T-cell (primary cell): Measurements from ENCODE around the gene FRYL. TPM values are rescaled to one million over a fixed set of nuclear protein-coding genes. Genes with fewer than 3 reads are reported as not detected.

ENCODE experiments used
- ATAC-seq, 4 experiments: fragments of 200-7000 bp in 3 of 4; fragments of 150-1000 bp in 1 of 4; cut with Tn5 transposase; replicated peaks in 1 of 4; 1 replicate in 3 of 4; 2 replicates in 1 of 4; pipeline ENCODE4 v1.10.0; 2021; ENCODE audit warnings: moderate library complexity in 3 of 4, mild to moderate bottlenecking in 2 of 4, moderate number of reproducible peaks in 1 of 4
- CTCF ChIA-PET, 2 donors: fragments of 300-600 bp; sonication (Branson Sonifier 250); formaldehyde crosslinking; loops; one replicate each; lab custom pipeline; 2022; ENCODE audit warnings: antibody characterized with exemption in 2 of 2; lab: Charles Lee
- POLR2A ChIA-PET, 2 donors: fragments of 300-600 bp; sonication (Branson Sonifier 250); formaldehyde crosslinking; loops; one replicate each; lab custom pipeline; 2022; ENCODE audit warnings: antibody characterized with exemption in 2 of 2; lab: Charles Lee
- DNase-seq, 35 experiments: peaks; one replicate each; pipeline versions ENCODE4 v3.0.0 to v3.0.0-alpha.2; 2013 to 2023
- H3K27ac ChIP-seq: one replicate; pipeline ENCODE4 v1.5.1; 2013; ENCODE audit warnings: low read length
- H3K27me3 ChIP-seq, 2 experiments: replicated peaks in 1 of 2; 1 replicate in 1 of 2; 2 replicates in 1 of 2; pipeline versions ENCODE4 v1.6.1 to v1.7.0; 2013; ENCODE audit warnings: low read length in 1 of 2, mixed read lengths in 1 of 2; ENCODE audit not compliant: control insufficient read depth in 2 of 2, insufficient read depth in 2 of 2; ENCODE audit errors: extremely low read depth in 1 of 2
- H3K36me3 ChIP-seq, 2 donors: 1 replicate in 1 of 2; 2 replicates in 1 of 2; pipeline versions ENCODE4 v1.6.1 to v1.7.0; 2013; ENCODE audit warnings: low read length in 1 of 2; ENCODE audit not compliant: control insufficient read depth in 2 of 2, insufficient read depth in 1 of 2; ENCODE audit errors: extremely low read depth in 1 of 2
- H3K4me1 ChIP-seq, 2 experiments: 1 replicate in 1 of 2; 2 replicates in 1 of 2; pipeline versions ENCODE4 v1.6.1 to v1.7.0; 2013; ENCODE audit warnings: low read length in 2 of 2, mixed read lengths in 1 of 2; ENCODE audit not compliant: insufficient read depth in 2 of 2, control insufficient read depth in 1 of 2; ENCODE audit errors: extremely low read depth in 1 of 2
- H3K4me3 ChIP-seq, 2 donors: 1 replicate in 1 of 2; 2 replicates in 1 of 2; pipeline versions ENCODE4 v1.5.1 to v1.7.0; 2013; ENCODE audit warnings: mild to moderate bottlenecking in 2 of 2, low read length in 1 of 2, moderate library complexity in 1 of 2; ENCODE audit not compliant: control insufficient read depth in 1 of 2; ENCODE audit errors: extremely low read depth in 1 of 2
- H3K9me3 ChIP-seq: 2 replicates; pipeline ENCODE4 v1.7.0; 2013
- H3K27ac Mint-ChIP-seq, 2 donors: one replicate each; pipeline ENCODE4 v1.8.0; 2020 to 2021; ENCODE audit warnings: mild to moderate bottlenecking in 2 of 2, mixed read lengths in 2 of 2
- H3K27me3 Mint-ChIP-seq, 2 donors: one replicate each; pipeline ENCODE4 v1.8.0; 2021 to 2022; ENCODE audit warnings: mixed read lengths in 2 of 2
- H3K36me3 Mint-ChIP-seq: one replicate; pipeline ENCODE4 v1.8.0; 2021; ENCODE audit warnings: mixed read lengths
- H3K4me1 Mint-ChIP-seq, 3 donors: one replicate each; pipeline ENCODE4 v1.8.0; 2020 to 2022; ENCODE audit warnings: mixed read lengths in 3 of 3, mild to moderate bottlenecking in 1 of 3
- H3K4me3 Mint-ChIP-seq, 3 donors: one replicate each; pipeline ENCODE4 v1.8.0; 2020 to 2022; ENCODE audit warnings: mild to moderate bottlenecking in 3 of 3, mixed read lengths in 3 of 3, moderate library complexity in 3 of 3
- H3K9me3 Mint-ChIP-seq, 3 donors: one replicate each; pipeline ENCODE4 v1.8.0; 2020 to 2022; ENCODE audit warnings: mixed read lengths in 3 of 3
- WGBS: methylation state at CpG from one replicate; pipeline ENCODE4 v1.1.5; 2013; ENCODE audit warnings: missing lambda C conversion rate; ENCODE audit not compliant: insufficient coverage; 5-methylcytosine and 5-hydroxymethylcytosine counted together
- total RNA-seq, 35 experiments: library from RNA in 6 of 35; stranded (reverse) in 6 of 35; fragments of 120-200 nt in 1 of 35; gene quantifications; one replicate each; pipeline versions ENCODE4 v1.2.1 to v1.2.4 and lab custom pipeline; 2013 to 2026

Gene FRYL
- total RNA-seq, 5 donors from 2014 or later (not counting 1 experiment from before 2014, with no cell fraction given): 86.3 to 143 (median 111) TPM

GRCh38 chr4:48634688-48635308 lies 145.3 kb downstream of the FRYL start:
- H3K4me3 ChIP-seq: no peak overlapping the region
- ChIA-PET CTCF (interaction anchor here in 1 of 2 donors (1.1 kb wide), 1 partner anchor 15 kb away, joined by 3 read pairs; no protein-coding TSS in a partner anchor), POLR2A (interaction anchor here in 1 of 2 donors (0.6 kb wide), 1 partner anchor 289 kb away, joined by 8 read pairs; no protein-coding TSS in a partner anchor)
- Mint-ChIP-seq H3K9me3 (peaks cover 0 to 6% (median 1%) of the 10 kb centered on the region in 3 donors), H3K27ac (no peak overlapping the region), H3K27me3 (no peaks in the 10 kb centered on the region), H3K36me3 (peaks cover 16% of the 10 kb centered on the region), H3K4me1 (peaks cover 14 to 28% (median 27%) of the 10 kb centered on the region in 3 donors), H3K4me3 (no peak overlapping the region)
- peaks cover 0 to 2% of the 10 kb centered on the region in 2 donors for H3K36me3 ChIP-seq
- ATAC-seq (no peak), DNase-seq (no peak)
- no peaks in the 10 kb centered on the region for H3K27me3 ChIP-seq
- WGBS: 100% methylated on average over 1 of the region's 2 CpGs
- H3K4me1 ChIP-seq: peaks cover 0 to 7% of the 10 kb centered on the region in 2 experiments
- no peaks in the 10 kb centered on the region for H3K9me3 ChIP-seq
- H3K27ac ChIP-seq: no peak overlapping the region

GRCh38 chr4:48633657-48634056 lies 146.4 kb downstream of the FRYL start:
- DNase-seq (no peak), ATAC-seq (no peak)
- Mint-ChIP-seq H3K9me3 (peaks cover 0 to 2% (median 0%) of the 10 kb centered on the region in 3 donors), H3K36me3 (peaks cover 5% of the 10 kb centered on the region), H3K27ac (no peak overlapping the region), H3K4me3 (no peak overlapping the region), H3K4me1 (peaks cover 12 to 25% (median 21%) of the 10 kb centered on the region in 3 donors), H3K27me3 (no peaks in the 10 kb centered on the region)
- ChIA-PET POLR2A (interaction anchor here in 1 of 2 donors (0.5 kb wide), 1 partner anchor 106 kb away, joined by 8 read pairs; no protein-coding TSS in a partner anchor), CTCF (no interaction called here)
- Histone ChIP-seq H3K27ac (no peak overlapping the region), H3K4me1 (peaks cover 0 to 7% of the 10 kb centered on the region in 2 experiments), H3K9me3 (no peaks in the 10 kb centered on the region), H3K4me3 (no peak overlapping the region), H3K36me3 (peaks cover 0 to 2% of the 10 kb centered on the region in 2 donors), H3K27me3 (no peaks in the 10 kb centered on the region)
- WGBS: 100% methylated on average over 1 of the region's 1 CpG

GRCh38 chr4:48629458-48629857 lies 150.6 kb downstream of the FRYL start:
- Histone ChIP-seq H3K4me1 (no peaks in the 10 kb centered on the region), H3K27me3 (no peaks in the 10 kb centered on the region), H3K4me3 (no peak overlapping the region), H3K9me3 (no peaks in the 10 kb centered on the region), H3K27ac (no peak overlapping the region), H3K36me3 (peaks cover 0 to 2% of the 10 kb centered on the region in 2 donors)
- no peak overlapping the region for H3K4me3 Mint-ChIP-seq
- H3K27ac Mint-ChIP-seq: no peak overlapping the region
- ATAC-seq (no peak), DNase-seq (no peak)
- H3K27me3 Mint-ChIP-seq: no peaks in the 10 kb centered on the region
- ChIA-PET POLR2A (interaction anchor here in 1 of 2 donors (0.5 kb wide), 1 partner anchor 408 kb away, joined by 4 read pairs; no protein-coding TSS in a partner anchor), CTCF (no interaction called here)
- no peaks in the 10 kb centered on the region for H3K9me3 Mint-ChIP-seq
- H3K4me1 Mint-ChIP-seq: peaks cover 4 to 10% (median 9%) of the 10 kb centered on the region in 3 donors
- WGBS: no CpG with 5 or more reads among the region's 2 CpGs
- H3K36me3 Mint-ChIP-seq: peaks cover 8% of the 10 kb centered on the region

GRCh38 chr4:48623182-48623780 lies 156.8 kb downstream of the FRYL start:
- Mint-ChIP-seq H3K27me3 (no peaks in the 10 kb centered on the region), H3K27ac (no peak overlapping the region), H3K4me1 (peaks cover 6 to 13% (median 7%) of the 10 kb centered on the region in 3 donors), H3K9me3 (no peaks in the 10 kb centered on the region), H3K4me3 (no peak overlapping the region), H3K36me3 (peaks cover 43% of the 10 kb centered on the region)
- Histone ChIP-seq H3K9me3 (no peaks in the 10 kb centered on the region), H3K27ac (no peak overlapping the region), H3K36me3 (peaks cover 3 to 28% of the 10 kb centered on the region in 2 donors), H3K27me3 (no peaks in the 10 kb centered on the region), H3K4me3 (no peak overlapping the region), H3K4me1 (no peaks in the 10 kb centered on the region)
- no peak for ATAC-seq
- POLR2A ChIA-PET: no interaction called here
- DNase-seq: no peak
- CTCF ChIA-PET: interaction anchor here in 1 of 2 donors (0.6 kb wide), 1 partner anchor 322 kb away, joined by 3 read pairs; no protein-coding TSS in a partner anchor
- 93% methylated on average over 2 of the region's 5 CpGs for WGBS

GRCh38 chr4:48620831-48621230 lies 159.2 kb downstream of the FRYL start:
- H3K36me3 ChIP-seq: peaks cover 8 to 40% of the 10 kb centered on the region in 2 donors
- WGBS: no CpG with 5 or more reads among the region's 2 CpGs
- Mint-ChIP-seq H3K27me3 (no peaks in the 10 kb centered on the region), H3K27ac (no peak overlapping the region), H3K9me3 (no peaks in the 10 kb centered on the region), H3K4me3 (no peak overlapping the region), H3K36me3 (peaks cover 62% of the 10 kb centered on the region), H3K4me1 (peaks cover 6 to 13% (median 7%) of the 10 kb centered on the region in 3 donors)
- CTCF ChIA-PET: interaction anchor here in 1 of 2 donors (1.5 kb wide), 1 partner anchor 14 kb away, joined by 3 read pairs; no protein-coding TSS in a partner anchor
- POLR2A ChIA-PET: no interaction called here
- no peak for ATAC-seq
- DNase-seq: no peak
- H3K4me1 ChIP-seq: no peaks in the 10 kb centered on the region
- no peak overlapping the region for H3K4me3 ChIP-seq
- H3K27ac ChIP-seq: no peak overlapping the region
- peaks cover 2% of the 10 kb centered on the region for H3K9me3 ChIP-seq
- H3K27me3 ChIP-seq: no peaks in the 10 kb centered on the region

- H3K9me3 Mint-ChIP-seq: no peaks in the 10 kb centered on the region
- H3K36me3 ChIP-seq: peaks cover 8 to 42% of the 10 kb centered on the region in 2 donors
- no peak overlapping the region for H3K27ac Mint-ChIP-seq
- peaks cover 6 to 13% (median 7%) of the 10 kb centered on the region in 3 donors for H3K4me1 Mint-ChIP-seq
- H3K27me3 ChIP-seq: no peaks in the 10 kb centered on the region
- POLR2A ChIA-PET: no interaction called here
- WGBS: no CpG with 5 or more reads among the region's 1 CpG
- H3K9me3 ChIP-seq: peaks cover 2% of the 10 kb centered on the region
- CTCF ChIA-PET: interaction anchor here (0.5 to 1.5 kb wide), 2 partner anchors 15 to 51 kb away, joined by 3 to 4 read pairs; no protein-coding TSS in a partner anchor
- no peak overlapping the region for H3K4me3 Mint-ChIP-seq
- no peak overlapping the region for H3K4me3 ChIP-seq
- DNase-seq (no peak), ATAC-seq (no peak)
- H3K27me3 Mint-ChIP-seq: no peaks in the 10 kb centered on the region
- no peak overlapping the region for H3K27ac ChIP-seq
- H3K36me3 Mint-ChIP-seq: peaks cover 68% of the 10 kb centered on the region
- no peaks in the 10 kb centered on the region for H3K4me1 ChIP-seq
Observed at GRCh38 chr4:48620093-48620492, 160.0 kb downstream of the FRYL start.
